ENCODE results near the gene ZNF521.

Gene ZNF521

GRCh38 chr18:25126751-25127150 lies 225.2 kb downstream of the ZNF521 start:
- no peaks in the 10 kb centered on the region for H3K36me3 ChIP-seq (ENCODE audit: control insufficient read depth, low read depth, low read length)
- no peak overlapping the region for H3K9ac ChIP-seq (ENCODE audit: low read length)
- no peaks in the 10 kb centered on the region for H3K4me1 ChIP-seq (ENCODE audit: control insufficient read depth, low read depth, low read length)
- H3K27ac ChIP-seq (ENCODE audit: low read length) = no peak overlapping the region
- H3K9me3 ChIP-seq (ENCODE audit: control insufficient read depth, low read depth, low read length) = no peaks in the 10 kb centered on the region
- no peaks in the 10 kb centered on the region for H3K27me3 ChIP-seq (ENCODE audit: control insufficient read depth, insufficient read depth, low read length)
- no peak overlapping the region for H3K4me3 ChIP-seq (ENCODE audit: low read length)

DNA sequence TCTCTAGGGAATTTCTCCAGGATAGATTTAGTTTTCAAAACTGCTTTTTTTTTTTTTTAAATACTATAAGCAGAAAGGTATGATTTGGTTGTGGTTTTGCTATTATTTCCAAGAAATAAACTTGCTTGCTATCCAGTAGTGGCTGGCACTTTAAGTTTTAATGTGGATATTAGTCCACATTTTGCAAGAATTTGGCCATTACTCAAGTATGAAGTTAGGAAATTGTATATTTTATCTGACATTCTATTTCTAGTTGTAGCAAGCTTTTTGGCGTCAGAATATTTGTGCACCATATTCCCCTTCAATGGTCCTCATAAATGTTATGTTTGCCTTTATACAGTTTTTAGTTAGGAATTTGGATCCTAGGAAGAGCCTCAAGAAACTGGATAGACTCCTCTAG lies 226.3 kb downstream of the ZNF521 start:
- H3K36me3 ChIP-seq (ENCODE audit: control insufficient read depth, low read depth, low read length) = no peaks in the 10 kb centered on the region
- H3K27me3 ChIP-seq (ENCODE audit: control insufficient read depth, insufficient read depth, low read length) = no peaks in the 10 kb centered on the region
- H3K4me1 ChIP-seq (ENCODE audit: control insufficient read depth, low read depth, low read length) = no peaks in the 10 kb centered on the region
- H3K9ac ChIP-seq (ENCODE audit: low read length) = no peak overlapping the region
- no peak overlapping the region for H3K4me3 ChIP-seq (ENCODE audit: low read length)
- H3K27ac ChIP-seq (ENCODE audit: low read length) = no peak overlapping the region
- H3K9me3 ChIP-seq (ENCODE audit: control insufficient read depth, low read depth, low read length) = no peaks in the 10 kb centered on the region

GRCh38 chr18:25123438-25124232 lies 228.3 kb downstream of the ZNF521 start:
- Histone ChIP-seq H3K4me3 (ENCODE audit: low read length) (no peak overlapping the region), H3K9ac (ENCODE audit: low read length) (no peak overlapping the region)

GRCh38 chr18:25121442-25121841 lies 230.5 kb downstream of the ZNF521 start:
- Histone ChIP-seq H3K4me3 (ENCODE audit: low read length) (no peak overlapping the region), H3K27me3 (ENCODE audit: control insufficient read depth, insufficient read depth, low read length) (no peaks in the 10 kb centered on the region), H3K36me3 (ENCODE audit: control insufficient read depth, low read depth, low read length) (no peaks in the 10 kb centered on the region), H3K4me1 (ENCODE audit: control insufficient read depth, low read depth, low read length) (no peaks in the 10 kb centered on the region), H3K27ac (ENCODE audit: low read length) (no peak overlapping the region), H3K9ac (ENCODE audit: low read length) (no peak overlapping the region), H3K9me3 (ENCODE audit: control insufficient read depth, low read depth, low read length) (no peaks in the 10 kb centered on the region)

More at GRCh38 chr18:25123438-25124232, 228.3 kb downstream of the ZNF521 start:
- Histone ChIP-seq H3K27me3 (ENCODE audit: control insufficient read depth, insufficient read depth, low read length) (no peaks in the 10 kb centered on the region), H3K9me3 (ENCODE audit: control insufficient read depth, low read depth, low read length) (no peaks in the 10 kb centered on the region), H3K36me3 (ENCODE audit: control insufficient read depth, low read depth, low read length) (no peaks in the 10 kb centered on the region), H3K27ac (ENCODE audit: low read length) (no peak overlapping the region), H3K4me1 (ENCODE audit: control insufficient read depth, low read depth, low read length) (no peaks in the 10 kb centered on the region)

DNA sequence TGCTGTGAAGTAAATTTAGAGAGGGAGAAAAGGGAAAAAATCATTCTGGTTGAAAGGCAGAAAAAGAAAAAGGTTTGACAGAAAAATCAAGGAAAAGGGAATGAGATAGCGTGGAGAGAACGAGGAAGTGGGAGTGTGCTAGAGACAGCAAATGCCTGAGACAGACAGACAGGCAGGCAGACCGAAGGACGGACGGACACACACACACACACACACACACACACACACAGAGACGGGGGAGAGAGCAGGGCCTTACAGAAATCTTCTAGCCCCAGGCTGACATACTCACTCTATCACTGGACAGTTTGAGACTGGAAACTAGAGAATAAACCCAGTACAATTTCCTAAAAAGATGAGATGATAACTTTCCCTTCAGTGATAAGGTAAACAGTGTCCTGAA lies 238.4 kb downstream of the ZNF521 start:
- Histone ChIP-seq H3K9ac (ENCODE audit: low read length) (no peak overlapping the region), H3K27ac (ENCODE audit: low read length) (no peak overlapping the region), H3K36me3 (ENCODE audit: control insufficient read depth, low read depth, low read length) (no peaks in the 10 kb centered on the region), H3K4me1 (ENCODE audit: control insufficient read depth, low read depth, low read length) (peaks cover 8% of the 10 kb centered on the region), H3K4me3 (ENCODE audit: low read length) (no peak overlapping the region), H3K27me3 (ENCODE audit: control insufficient read depth, insufficient read depth, low read length) (no peaks in the 10 kb centered on the region), H3K9me3 (ENCODE audit: control insufficient read depth, low read depth, low read length) (no peaks in the 10 kb centered on the region)

DNA sequence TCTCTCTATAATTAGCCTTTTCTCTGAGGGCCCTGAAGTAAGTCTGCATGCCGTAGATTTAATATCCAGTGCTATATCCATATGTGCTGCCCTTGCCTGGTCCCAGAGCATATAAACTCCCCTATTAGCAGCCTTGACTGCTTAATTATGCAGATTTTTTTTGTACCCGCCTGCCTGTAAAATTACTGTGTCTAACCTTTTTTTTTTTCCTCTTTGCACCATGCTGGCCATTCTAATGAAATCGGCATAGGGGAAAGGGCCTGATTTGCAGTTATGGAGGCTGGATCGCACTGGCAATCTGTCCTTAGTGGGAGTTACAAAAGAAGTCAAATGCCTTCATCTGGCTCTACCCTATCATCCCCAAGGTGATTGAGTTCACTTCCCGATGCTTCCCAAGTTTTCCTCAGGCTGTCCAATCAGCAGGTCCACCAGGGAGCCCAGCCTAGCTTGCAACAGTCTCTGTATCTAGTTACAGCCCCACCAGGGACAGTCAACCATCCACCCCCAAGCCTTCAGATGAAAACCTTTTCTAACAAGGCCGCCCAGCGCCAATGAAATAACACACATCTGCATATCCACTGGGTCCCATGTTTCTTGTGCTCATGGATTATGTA lies 239.0 kb downstream of the ZNF521 start:
- Histone ChIP-seq H3K4me1 (ENCODE audit: control insufficient read depth, low read depth, low read length) (peaks cover 8% of the 10 kb centered on the region), H3K4me3 (ENCODE audit: low read length) (no peak overlapping the region), H3K36me3 (ENCODE audit: control insufficient read depth, low read depth, low read length) (no peaks in the 10 kb centered on the region), H3K27me3 (ENCODE audit: control insufficient read depth, insufficient read depth, low read length) (no peaks in the 10 kb centered on the region), H3K9ac (ENCODE audit: low read length) (no peak overlapping the region), H3K9me3 (ENCODE audit: control insufficient read depth, low read depth, low read length) (no peaks in the 10 kb centered on the region), H3K27ac (ENCODE audit: low read length) (no peak overlapping the region)

DNA sequence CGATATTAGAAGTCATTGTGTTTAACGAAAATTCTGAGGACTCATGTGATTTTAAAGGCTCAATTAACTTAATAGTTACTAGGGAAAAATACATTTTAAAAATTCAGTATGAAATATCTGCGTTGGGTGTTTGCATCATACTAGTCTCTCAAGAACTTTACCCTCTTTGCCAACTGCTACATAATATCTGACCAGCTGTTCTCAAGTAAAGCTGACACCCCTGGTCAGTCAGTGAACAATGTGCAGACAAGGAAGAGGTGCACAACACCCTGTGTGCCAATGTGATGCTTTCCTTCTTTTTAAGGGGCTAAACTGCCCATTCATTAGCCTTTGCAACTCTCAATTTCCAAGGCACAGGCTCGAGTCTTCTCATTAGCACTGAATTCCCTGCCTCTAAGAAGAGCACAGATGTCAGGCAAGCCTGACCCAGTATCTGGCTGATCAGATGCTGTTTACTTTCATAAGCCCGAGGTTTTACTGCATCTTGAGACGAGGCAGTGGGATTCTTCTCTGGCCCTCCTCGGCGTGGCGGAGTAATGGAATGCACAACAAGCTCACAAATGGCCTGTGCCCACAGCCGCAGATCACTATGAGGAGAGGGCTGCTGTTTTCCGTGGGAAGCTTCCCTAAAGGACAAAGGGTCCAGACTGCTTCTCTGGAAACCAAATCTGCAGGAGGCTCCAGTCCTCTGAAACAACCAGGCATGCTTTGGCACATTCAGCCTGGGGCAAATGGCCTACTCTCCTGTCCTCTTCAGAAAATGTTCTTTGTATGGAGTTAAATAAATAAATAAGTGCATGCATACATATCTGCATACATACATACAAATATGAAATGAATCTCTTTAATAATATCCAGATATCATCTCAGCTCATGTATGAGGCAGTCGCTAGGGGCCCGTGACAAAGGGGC lies 240.3 kb downstream of the ZNF521 start:
- Histone ChIP-seq H3K9ac (ENCODE audit: low read length) (no peak overlapping the region), H3K9me3 (ENCODE audit: control insufficient read depth, low read depth, low read length) (no peaks in the 10 kb centered on the region), H3K4me3 (ENCODE audit: low read length) (no peak overlapping the region), H3K36me3 (ENCODE audit: control insufficient read depth, low read depth, low read length) (no peaks in the 10 kb centered on the region), H3K27ac (ENCODE audit: low read length) (no peak overlapping the region), H3K4me1 (ENCODE audit: control insufficient read depth, low read depth, low read length) (peaks cover 8% of the 10 kb centered on the region), H3K27me3 (ENCODE audit: control insufficient read depth, insufficient read depth, low read length) (no peaks in the 10 kb centered on the region)

- H3K27ac ChIP-seq (ENCODE audit: low read length) = no peak overlapping the region
- H3K27me3 ChIP-seq (ENCODE audit: control insufficient read depth, insufficient read depth, low read length) = no peaks in the 10 kb centered on the region
- no peak overlapping the region for H3K9ac ChIP-seq (ENCODE audit: low read length)
- peaks cover 8% of the 10 kb centered on the region for H3K4me1 ChIP-seq (ENCODE audit: control insufficient read depth, low read depth, low read length)
- no peaks in the 10 kb centered on the region for H3K9me3 ChIP-seq (ENCODE audit: control insufficient read depth, low read depth, low read length)
- H3K4me3 ChIP-seq (ENCODE audit: low read length) = no peak overlapping the region
- H3K36me3 ChIP-seq (ENCODE audit: control insufficient read depth, low read depth, low read length) = no peaks in the 10 kb centered on the region
Observed at GRCh38 chr18:25109484-25109883, 242.5 kb downstream of the ZNF521 start.

- no peaks in the 10 kb centered on the region for H3K4me1 ChIP-seq (ENCODE audit: control insufficient read depth, low read depth, low read length)
- no peak overlapping the region for H3K9ac ChIP-seq (ENCODE audit: low read length)
- H3K27me3 ChIP-seq (ENCODE audit: control insufficient read depth, insufficient read depth, low read length) = no peaks in the 10 kb centered on the region
- no peak overlapping the region for H3K4me3 ChIP-seq (ENCODE audit: low read length)
- H3K27ac ChIP-seq (ENCODE audit: low read length) = no peak overlapping the region
- no peaks in the 10 kb centered on the region for H3K9me3 ChIP-seq (ENCODE audit: control insufficient read depth, low read depth, low read length)
- no peaks in the 10 kb centered on the region for H3K36me3 ChIP-seq (ENCODE audit: control insufficient read depth, low read depth, low read length)
Observed at GRCh38 chr18:25103468-25104155, 248.4 kb downstream of the ZNF521 start.

DNA sequence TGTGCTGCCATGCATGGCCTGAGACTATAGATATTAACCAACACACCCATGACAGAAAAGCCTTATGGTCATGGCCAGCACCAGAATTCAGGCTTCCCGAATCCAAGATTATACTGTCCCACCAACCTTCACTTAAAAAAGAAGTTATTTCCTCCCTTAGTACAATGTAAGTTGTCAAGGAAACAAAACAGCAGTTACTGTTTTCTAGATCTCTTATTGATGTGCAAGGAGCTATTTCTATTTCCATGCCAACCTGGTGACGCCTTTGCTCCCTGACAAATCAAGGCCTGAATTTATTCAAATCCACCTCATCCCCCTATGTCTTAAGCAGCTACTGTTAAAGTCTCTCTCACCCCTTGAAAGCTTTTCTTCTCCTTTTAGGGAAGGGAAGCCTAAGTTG lies 249.3 kb downstream of the ZNF521 start:
- no peak overlapping the region for H3K4me3 ChIP-seq (ENCODE audit: low read length)
- no peaks in the 10 kb centered on the region for H3K27me3 ChIP-seq (ENCODE audit: control insufficient read depth, insufficient read depth, low read length)
- no peaks in the 10 kb centered on the region for H3K9me3 ChIP-seq (ENCODE audit: control insufficient read depth, low read depth, low read length)
- H3K9ac ChIP-seq (ENCODE audit: low read length) = no peak overlapping the region
- H3K27ac ChIP-seq (ENCODE audit: low read length) = no peak overlapping the region
- no peaks in the 10 kb centered on the region for H3K36me3 ChIP-seq (ENCODE audit: control insufficient read depth, low read depth, low read length)
- no peaks in the 10 kb centered on the region for H3K4me1 ChIP-seq (ENCODE audit: control insufficient read depth, low read depth, low read length)

GRCh38 chr18:25100418-25100817 lies 251.5 kb downstream of the ZNF521 start:
- Histone ChIP-seq H3K27ac (ENCODE audit: low read length) (no peak overlapping the region), H3K27me3 (ENCODE audit: control insufficient read depth, insufficient read depth, low read length) (no peaks in the 10 kb centered on the region), H3K9me3 (ENCODE audit: control insufficient read depth, low read depth, low read length) (no peaks in the 10 kb centered on the region), H3K9ac (ENCODE audit: low read length) (no peak overlapping the region), H3K4me3 (ENCODE audit: low read length) (no peak overlapping the region), H3K4me1 (ENCODE audit: control insufficient read depth, low read depth, low read length) (peaks cover 5% of the 10 kb centered on the region), H3K36me3 (ENCODE audit: control insufficient read depth, low read depth, low read length) (no peaks in the 10 kb centered on the region)

Data from iPS-18a (cell line).